ENCODE measurements around the gene FOXP1.

- no peak for TF ChIP-seq CTCF (IDR thresholded peaks at IDR 0.05; ENCODE audit: low read depth, low read length)
- TF ChIP-seq EZH2phosphoT487 (IDR thresholded peaks at IDR 0.05; ENCODE audit: low read depth): no peak
These were observed 460.9 kb downstream of the FOXP1 start for GRCh38 chr3:71122641-71123040.

All from OCI-LY3 (cell line).